Activated T-cell treated with anti-CD3 and anti-CD28 coated beads for 1 hour (primary cell): ENCODE data around the gene PRSS8.

Source experiments
- DNase-seq: peaks from one replicate; pipeline ENCODE4 v3.0.0-alpha.2; 2020; ENCODE audit warnings: low read depth

The PRSS8 gene

GRCh38 chr16:31082368-31083045 lies 53.0 kb downstream of the PRSS8 start:
- DNase-seq: no peak
